Karpas-422 (cell line): Measurements from ENCODE around the gene HSD11B1L. TPM values are rescaled to one million over a fixed set of nuclear protein-coding genes. Genes with fewer than 3 reads are reported as not detected.
"Not testable (repeated sequence)": the region's sequence is repeated elsewhere in the genome, so short reads cannot be mapped to it uniquely, and the experiment has no call there.

Experiments used
- DNase-seq: peaks from one replicate; pipeline ENCODE4 v3.0.0-alpha.2; 2015
- H2AFZ ChIP-seq: fragments of 200-600 bp; sonication (generic); 2 replicates; pipeline ENCODE4 v1.6.1; 2014; ENCODE audit warnings: antibody characterized with exemption, low read length, mixed read lengths
- H3K27ac ChIP-seq: fragments of 200-600 bp; sonication (generic); 2 replicates; pipeline ENCODE4 v1.5.1; 2014; ENCODE audit warnings: mild to moderate bottlenecking, low read length, moderate library complexity
- H3K27me3 ChIP-seq: fragments of 200-600 bp; sonication (generic); 2 replicates; pipeline ENCODE4 v1.6.1; 2014; ENCODE audit warnings: low read length, mixed read lengths
- H3K36me3 ChIP-seq: fragments of 200-600 bp; sonication (generic); 2 replicates; pipeline ENCODE4 v1.6.1; 2014; ENCODE audit warnings: low read length, mixed read lengths; ENCODE audit not compliant: insufficient read depth
- H3K4me1 ChIP-seq: fragments of 200-600 bp; sonication (generic); 2 replicates; pipeline ENCODE4 v1.6.1; 2014; ENCODE audit warnings: mild to moderate bottlenecking, low read length, mixed read lengths
- H3K4me2 ChIP-seq: fragments of 200-600 bp; sonication (generic); 2 replicates; pipeline ENCODE4 v1.6.1; 2014; ENCODE audit warnings: low read length, low read depth, mild to moderate bottlenecking; ENCODE audit not compliant: poor library complexity, severe bottlenecking
- H3K4me3 ChIP-seq: fragments of 200-600 bp; sonication (generic); 2 replicates; pipeline ENCODE4 v1.5.1; 2014; ENCODE audit warnings: mild to moderate bottlenecking, antibody characterized with exemption, low read length, mixed read lengths
- H3K79me2 ChIP-seq: fragments of 200-600 bp; sonication (generic); 2 replicates; pipeline ENCODE4 v1.6.1; 2014; ENCODE audit warnings: mild to moderate bottlenecking, low read length, mixed read lengths
- H3K9ac ChIP-seq: fragments of 200-600 bp; sonication (generic); 2 replicates; pipeline ENCODE4 v1.6.0; 2014; ENCODE audit warnings: low read length
- H3K9me2 ChIP-seq: fragments of 200-600 bp; sonication (generic), shearing (Covaris generic); replicated peaks from 2 replicates; pipeline ENCODE4 v1.6.0; 2014; ENCODE audit warnings: mild to moderate bottlenecking, low read length, moderate library complexity; ENCODE audit not compliant: insufficient read depth
- H3K9me3 ChIP-seq: fragments of 300-700, 200-600 bp; sonication (generic); 2 replicates; pipeline ENCODE4 v1.6.1; 2014; ENCODE audit warnings: low read length, mixed read lengths
- H4K20me1 ChIP-seq: fragments of 200-600 bp; sonication (generic); 2 replicates; pipeline ENCODE4 v1.6.1; 2014; ENCODE audit warnings: mild to moderate bottlenecking, antibody characterized with exemption, low read length, low read depth; ENCODE audit not compliant: insufficient read depth
- total RNA-seq: library from RNA; depleted of rRNA; stranded (reverse); fragments of >200 nt; shearing (Covaris generic); gene quantifications from 2 replicates; pipeline ENCODE4 v1.2.3, GENCODE V29; 2014; ENCODE audit warnings: low replicate concordance

Gene HSD11B1L
- total RNA-seq, 1 experiment from 2014 or later: 6.9 TPM

GRCh38 chr19:5684694-5685430 is 4.0 kb downstream of the HSD11B1L start:
- H3K4me3 ChIP-seq: no peak overlapping the region

GRCh38 chr19:5686326-5686646 is 5.5 kb downstream of the HSD11B1L start:
- peak overlapping the region; percentile 67 for H3K9ac ChIP-seq
- peaks cover 11% of the 10 kb centered on the region for H3K36me3 ChIP-seq
- peak overlapping the region; percentile 45; the same call in 1 of the 2 replicates for H3K27ac ChIP-seq
- H3K9me3 ChIP-seq: no peaks in the 10 kb centered on the region
- DNase-seq: no peak
- H3K27me3 ChIP-seq: no peaks in the 10 kb centered on the region
- peak overlapping the region; percentile 74 for H3K4me3 ChIP-seq
- H3K4me2 ChIP-seq: peak overlapping the region; percentile 74
- peaks cover 14% of the 10 kb centered on the region for H3K4me1 ChIP-seq
- 0 out of 2 replicates have a peak overlapping the region, but pooled peaks have one; percentile 24 for H2AFZ ChIP-seq
- H4K20me1 ChIP-seq: peaks cover 11% of the 10 kb centered on the region; the same call in 1 of the 2 replicates
- no peaks in the 10 kb centered on the region for H3K9me2 ChIP-seq
- H3K79me2 ChIP-seq: peaks cover 15% of the 10 kb centered on the region

More at GRCh38 chr19:5684694-5685430, 4.0 kb downstream of the HSD11B1L start:
- no peak overlapping the region for H3K9ac ChIP-seq
- 0 out of 2 replicates have a peak, but pooled peaks cover 3% of the 10 kb centered on the region for H3K79me2 ChIP-seq
- H3K4me1 ChIP-seq: peaks cover 21% of the 10 kb centered on the region
- H3K9me3 ChIP-seq: no peaks in the 10 kb centered on the region
- no peak overlapping the region for H3K4me2 ChIP-seq
- no peak overlapping the region for H3K27ac ChIP-seq
- no peaks in the 10 kb centered on the region for H3K9me2 ChIP-seq
- H3K36me3 ChIP-seq: no peaks in the 10 kb centered on the region
- no peak for DNase-seq
- H2AFZ ChIP-seq: no peak overlapping the region
- H3K27me3 ChIP-seq: no peaks in the 10 kb centered on the region
- H4K20me1 ChIP-seq: no peaks in the 10 kb centered on the region

- Histone ChIP-seq H3K4me1 (peaks cover 14% of the 10 kb centered on the region), H3K27ac (0 out of 2 replicates have a peak overlapping the region, but pooled peaks have one; percentile 19), H3K9ac (peak overlapping the region; percentile 67), H3K9me2 (no peaks in the 10 kb centered on the region), H2AFZ (peak overlapping the region; percentile 68; the same call in 1 of the 2 replicates), H4K20me1 (peaks cover 15% of the 10 kb centered on the region), H3K4me3 (peak overlapping the region; percentile 74), H3K36me3 (peaks cover 14% of the 10 kb centered on the region), H3K27me3 (no peaks in the 10 kb centered on the region), H3K79me2 (peaks cover 18% of the 10 kb centered on the region), H3K4me2 (peak overlapping the region; percentile 74), H3K9me3 (no peaks in the 10 kb centered on the region)
- DNase-seq: peak; percentile 99
These were observed 6.0 kb downstream of the HSD11B1L start for GRCh38 chr19:5686647-5687359.

GRCh38 chr19:5687360-5688198 is 6.8 kb downstream of the HSD11B1L start:
- H3K4me3 ChIP-seq: no peak overlapping the region
- DNase-seq: no peak
- H3K27ac ChIP-seq: no peak overlapping the region
- H3K4me2 ChIP-seq: no peak overlapping the region
- no peak overlapping the region for H3K9ac ChIP-seq
- no peaks in the 10 kb centered on the region for H3K27me3 ChIP-seq
- H3K79me2 ChIP-seq: peaks cover 25% of the 10 kb centered on the region
- peaks cover 21% of the 10 kb centered on the region for H3K36me3 ChIP-seq
- peaks cover 22% of the 10 kb centered on the region for H3K4me1 ChIP-seq
- peaks cover 23% of the 10 kb centered on the region for H4K20me1 ChIP-seq
- H2AFZ ChIP-seq: no peak overlapping the region
- no peaks in the 10 kb centered on the region for H3K9me3 ChIP-seq
- H3K9me2 ChIP-seq: no peaks in the 10 kb centered on the region

- Histone ChIP-seq H3K4me1 (peaks cover 24% of the 10 kb centered on the region), H3K79me2 (peaks cover 33% of the 10 kb centered on the region), H3K36me3 (peaks cover 28% of the 10 kb centered on the region), H4K20me1 (peaks cover 31% of the 10 kb centered on the region)
- H3K9ac ChIP-seq, H3K9me3 ChIP-seq, H3K4me2 ChIP-seq, H3K4me3 ChIP-seq, H3K27me3 ChIP-seq, DNase-seq, H3K9me2 ChIP-seq, H2AFZ ChIP-seq, H3K27ac ChIP-seq: not testable (repeated sequence)
These were observed 7.5 kb downstream of the HSD11B1L start for GRCh38 chr19:5688262-5688881.

- peak within 1 kb of the TSS; percentile 100 for H3K9ac ChIP-seq
These were observed 9.5 kb downstream of the HSD11B1L start, which contains the start of gene RPL36 for GRCh38 chr19:5690125-5690954. TSS of gene RPL36 (plus strand) at chr19:5690295. CDS start at chr19:5690508, 213 bp downstream.

More at GRCh38 chr19:5690125-5690954, 9.5 kb downstream of the HSD11B1L start, which contains the start of gene RPL36:
- Histone ChIP-seq H3K27me3 (no peaks in the 10 kb centered on the region), H3K4me3 (peak within 1 kb of the TSS; percentile 97), H3K9me2 (no peaks in the 10 kb centered on the region), H4K20me1 (peaks cover 49% of the 10 kb centered on the region), H3K27ac (peak within 1 kb of the TSS; percentile 92), H2AFZ (no peak within 1 kb of the TSS), H3K4me2 (peak within 1 kb of the TSS; percentile 95), H3K79me2 (peaks cover 43% of the 10 kb centered on the region), H3K4me1 (peaks cover 24% of the 10 kb centered on the region), H3K36me3 (peaks cover 28% of the 10 kb centered on the region), H3K9me3 (no peaks in the 10 kb centered on the region)
- peak; percentile 98 for DNase-seq
